GM18499 (cell line): ENCODE data around the gene DYNLT1.
"Not testable (repeated sequence)": the region's sequence is repeated elsewhere in the genome, so short reads cannot be mapped to it uniquely, and the experiment has no call there.

Source experiments
- ATAC-seq: cut with Tn5 transposase; IDR thresholded peaks from one replicate; pipeline ENCODE4 v1.9.1; 2021; ENCODE audit warnings: moderate number of reproducible peaks; ENCODE audit not compliant: insufficient read depth, unreplicated experiment

The DYNLT1 gene

GRCh38 chr6:158626360-158627167 lies 18.0 kb downstream of the DYNLT1 start:
- ATAC-seq = no peak

DNA sequence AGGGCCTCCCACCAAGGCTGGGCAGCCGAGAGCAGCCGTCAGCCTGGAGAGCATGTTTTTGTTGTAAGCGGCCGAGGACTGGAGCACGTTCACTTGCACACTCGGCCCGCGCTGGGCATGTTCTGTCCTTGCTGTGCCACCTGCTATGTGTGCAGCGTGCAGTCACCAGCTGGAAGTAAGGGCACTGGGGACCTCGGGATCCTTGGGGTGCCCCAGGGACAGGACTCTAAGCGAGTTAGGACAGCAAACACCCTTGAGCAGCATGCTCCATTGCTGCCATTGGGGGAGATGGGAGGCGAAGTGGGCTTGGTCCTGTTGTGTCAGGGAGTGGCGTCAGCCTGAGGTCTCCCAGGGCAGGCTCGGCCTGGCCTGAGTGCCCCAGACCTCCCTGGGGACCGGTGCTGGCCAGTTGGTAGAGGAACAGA lies 18.6 kb downstream of the DYNLT1 start:
- ATAC-seq = no peak

- no peak for ATAC-seq
These were observed 19.6 kb downstream of the DYNLT1 start for GRCh38 chr6:158624684-158625682.

DNA sequence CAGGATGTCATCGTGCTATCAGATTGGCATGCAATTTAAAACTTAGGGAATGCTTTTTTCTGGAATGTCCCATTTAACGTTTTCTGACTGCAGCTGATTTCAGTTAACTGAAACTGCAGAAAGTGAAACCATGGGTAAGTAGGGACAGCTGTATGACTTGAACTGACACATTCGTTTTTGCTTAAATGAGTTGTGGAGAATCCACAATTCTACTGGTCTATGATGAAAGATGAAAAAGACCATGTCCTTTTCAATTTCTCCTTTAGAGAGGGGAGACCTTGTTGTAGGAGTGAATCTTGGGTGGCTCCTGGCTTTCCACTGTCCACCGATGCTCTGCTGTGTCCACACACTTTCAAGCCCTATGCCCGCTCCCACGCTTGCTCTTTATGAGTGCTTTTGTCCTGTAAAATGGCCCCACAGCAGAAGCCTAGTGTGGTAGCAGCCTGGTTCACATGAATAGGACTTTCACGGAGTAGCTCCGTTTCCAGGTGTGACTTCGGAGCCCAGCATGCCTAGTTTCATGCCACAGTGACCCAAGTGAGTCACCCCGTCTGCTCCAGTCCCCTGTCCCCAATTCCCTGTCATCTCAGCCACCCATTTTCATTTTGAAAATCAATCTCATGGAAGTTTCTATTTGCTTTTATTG lies 21.9 kb downstream of the DYNLT1 start:
- no peak for ATAC-seq

- no peak for ATAC-seq
These were observed 22.6 kb downstream of the DYNLT1 start for GRCh38 chr6:158621694-158622544.

GRCh38 chr6:158620963-158621693 lies 23.4 kb downstream of the DYNLT1 start:
- no peak for ATAC-seq

- no peak for ATAC-seq
These were observed 24.4 kb downstream of the DYNLT1 start for GRCh38 chr6:158619922-158620801.

DNA sequence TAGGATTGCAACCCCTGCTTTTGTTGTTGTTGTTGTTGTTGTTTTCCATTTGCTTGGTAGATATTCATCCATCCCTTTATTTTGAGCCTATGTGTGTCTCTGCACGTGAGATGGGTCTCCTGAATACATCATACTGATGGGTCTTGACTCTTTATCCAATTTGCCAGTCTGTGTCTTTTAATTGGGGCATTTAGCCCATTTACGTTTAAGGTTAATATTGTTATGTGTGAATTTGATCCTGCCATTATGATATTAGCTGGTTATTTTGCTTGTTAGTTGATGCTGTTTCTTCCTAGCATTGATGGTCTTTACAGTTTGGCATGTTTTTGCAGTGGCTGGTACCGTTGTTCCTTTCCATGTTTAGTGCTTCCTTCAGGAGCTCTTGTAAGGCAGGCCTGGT lies 26.3 kb downstream of the DYNLT1 start:
- ATAC-seq = not testable (repeated sequence)

- not testable (repeated sequence) for ATAC-seq
These were observed 29.9 kb downstream of the DYNLT1 start for GRCh38 chr6:158614606-158615005.

GRCh38 chr6:158611541-158612370 lies 32.8 kb downstream of the DYNLT1 start:
- ATAC-seq = no peak

DNA sequence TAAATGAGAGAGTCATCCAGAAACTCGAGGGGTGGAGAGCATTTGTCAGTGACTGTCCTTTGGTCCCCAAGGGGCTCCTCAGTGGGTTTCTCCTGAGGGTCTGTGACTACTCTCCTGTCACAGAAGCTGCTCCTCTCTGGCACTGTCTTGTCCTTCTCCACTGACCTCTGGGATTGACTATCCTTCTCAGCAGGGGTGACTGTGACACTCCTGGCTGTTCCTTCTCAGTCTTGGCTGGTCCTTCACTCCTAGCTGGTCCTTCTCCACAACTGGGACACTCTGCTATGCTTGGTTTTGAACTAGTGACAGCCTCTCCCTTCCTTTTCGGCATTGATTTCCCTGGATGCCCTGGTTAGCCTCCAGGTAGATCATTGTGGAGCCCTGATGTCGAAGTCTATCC lies 33.5 kb downstream of the DYNLT1 start:
- no peak for ATAC-seq

- no peak for ATAC-seq
These were observed 34.1 kb downstream of the DYNLT1 start for GRCh38 chr6:158610319-158610968.

- ATAC-seq = no peak
These were observed 34.9 kb downstream of the DYNLT1 start for GRCh38 chr6:158609455-158610155.

- ATAC-seq = no peak
These were observed 36.3 kb downstream of the DYNLT1 start for GRCh38 chr6:158608221-158608620.

DNA sequence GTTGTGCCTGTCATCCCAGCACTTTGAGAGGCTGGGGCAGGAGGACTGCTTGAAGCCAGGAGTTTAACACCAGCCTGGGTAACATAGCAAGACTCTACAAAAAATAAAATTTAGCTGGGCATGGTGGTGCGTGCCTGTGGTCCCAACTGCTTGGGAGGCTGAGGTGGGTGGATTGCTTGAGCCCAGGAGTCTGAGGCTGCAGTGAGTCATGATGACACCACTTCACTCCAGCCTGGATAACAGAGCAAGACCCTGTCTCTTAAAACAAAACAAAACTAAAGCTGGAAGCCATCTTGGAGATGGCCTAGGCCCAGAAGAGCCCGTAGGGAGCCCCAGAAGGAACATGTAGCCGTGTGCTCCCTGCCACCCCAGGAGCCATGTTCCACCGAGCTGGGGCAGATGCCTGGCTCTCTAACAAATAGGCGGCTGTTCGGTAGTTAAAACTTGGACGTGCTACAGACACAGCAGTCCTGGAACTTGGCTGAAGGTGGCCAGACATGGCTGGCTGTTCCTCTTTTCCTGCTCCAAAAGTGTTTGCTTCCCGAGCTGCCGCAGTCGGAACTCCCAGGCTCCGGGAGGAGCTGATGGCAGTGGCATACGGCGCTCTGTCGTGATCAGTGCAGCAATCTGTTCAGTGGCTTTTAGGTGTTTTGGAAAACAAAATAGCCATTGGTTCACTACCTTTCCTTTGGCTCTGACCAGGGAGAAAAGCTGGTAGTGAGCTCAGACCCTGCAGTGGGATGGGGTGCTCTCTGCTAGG lies 37.0 kb downstream of the DYNLT1 start:
- no peak for ATAC-seq
